ENCODE measurements around the gene RANBP3. TPM values are rescaled to one million over a fixed set of nuclear protein-coding genes. Genes with fewer than 3 reads are reported as not detected.
A peak's percentile ranks its signal among the peaks of the same experiment; 100 is the strongest.

RANBP3 gene
- polyA plus RNA-seq, 1 of the 3 experiments (the other 2 are of a cell fraction): 84.0 TPM

- 91% methylated on average over 13 of the region's 13 CpGs for WGBS (ENCODE audit: low lambda C conversion rate)
- Histone ChIP-seq H3K9ac (no peak overlapping the region), H2AFZ (ENCODE audit: low read depth) (no peak overlapping the region), H3K4me1 (ENCODE audit: control insufficient read depth in 1 of 2, insufficient read depth in 2 of 2, low read depth in 1 of 2, low read length in 1 of 2) (peaks cover 1 to 66% of the 10 kb centered on the region in 2 experiments; a peak in 2 of 4 replicates), H3K9me3 (no peaks in the 10 kb centered on the region), H4K20me1 (ENCODE audit: insufficient read depth) (no peaks in the 10 kb centered on the region; the same call in 1 of the 2 replicates), H3K36me3 (replicated peaks in 1 of 2; ENCODE audit: control insufficient read depth in 1 of 2, insufficient read depth in 2 of 2, low read length in 1 of 2) (peaks cover 23 to 77% of the 10 kb centered on the region in 2 experiments), H3K27ac (ENCODE audit: low read depth in 2 of 2, low read length in 1 of 2) (peak overlapping the region in 1 of 2 experiments; percentile 96; a peak in 2 of 4 replicates), H3K4me2 (no peak overlapping the region), H3K79me2 (ENCODE audit: insufficient read depth) (no peaks in the 10 kb centered on the region), H3K9me2 (no peaks in the 10 kb centered on the region), H3K27me3 (ENCODE audit: insufficient read depth) (no peaks in the 10 kb centered on the region), H3K4me3 (ENCODE audit: low read depth in 2 of 2, low read length in 1 of 2) (no peak overlapping the region), H3F3A (replicated peaks; ENCODE audit: insufficient read depth) (no peaks in the 10 kb centered on the region)
- ChIA-PET CTCF (interaction anchor here (1.2 to 2.3 kb wide), 3 partner anchors 25 to 125 kb away, joined by 4 to 9 read pairs (median 6); partner anchors contain the start of gene NDUFA11), POLR2A (interaction anchor here (1.2 kb wide), 1 partner anchor 8 kb away, joined by 4 read pairs; no protein-coding TSS in a partner anchor)
- no peak for DNase-seq
- TF ChIP-seq CTCF (IDR thresholded peaks at IDR 0.05): no peak
- no peak for TF ChIP-seq FOSL2 (IDR thresholded peaks at IDR 0.05; ENCODE audit: borderline replicate concordance, low read depth)
- no peak for TF ChIP-seq GATA2 (CRISPR knock-in tag; IDR thresholded peaks at IDR 0.05)
- TF ChIP-seq FOXJ3 (CRISPR knock-in tag; IDR thresholded peaks at IDR 0.05): no peak
- TF ChIP-seq POLR2AphosphoS5 (IDR thresholded peaks at IDR 0.05; ENCODE audit: low read depth, low read length): no peak
- no peak for TF ChIP-seq RAD21 (IDR thresholded peaks at IDR 0.05; ENCODE audit: low read length)
- no peak for TF ChIP-seq CHD2 (IDR thresholded peaks at IDR 0.05; ENCODE audit: low read length, partially characterized antibody)
- no peak for TF ChIP-seq SIN3A (IDR thresholded peaks at IDR 0.05; ENCODE audit: borderline replicate concordance, low read depth, low read length)
- TF ChIP-seq EP300 (IDR thresholded peaks at IDR 0.05; ENCODE audit: borderline replicate concordance in 1 of 2, low read depth in 1 of 2, low read length in 1 of 2): no peak
- TF ChIP-seq GABPA (IDR thresholded peaks at IDR 0.05; ENCODE audit: low read depth): no peak
- TF ChIP-seq ELF1 (IDR thresholded peaks at IDR 0.05): no peak
These were observed 48.8 kb downstream of the RANBP3 start for GRCh38 chr19:5929179-5929578.

- peaks cover 0 to 49% of the 10 kb centered on the region in 2 experiments; a peak in 2 of 4 replicates for H3K4me1 ChIP-seq (ENCODE audit: control insufficient read depth in 1 of 2, insufficient read depth in 2 of 2, low read depth in 1 of 2, low read length in 1 of 2)
- ChIA-PET POLR2A (no interaction called here), CTCF (interaction anchor here (0.9 to 2.1 kb wide), 3 partner anchors 10 to 123 kb away, joined by 3 to 6 read pairs (median 5); no protein-coding TSS in a partner anchor)
- no peaks in the 10 kb centered on the region for H3K27me3 ChIP-seq (ENCODE audit: insufficient read depth)
- no peaks in the 10 kb centered on the region for H3F3A ChIP-seq (replicated peaks; ENCODE audit: insufficient read depth)
- H3K79me2 ChIP-seq (ENCODE audit: insufficient read depth): no peaks in the 10 kb centered on the region
- DNase-seq: no peak
- H4K20me1 ChIP-seq (ENCODE audit: insufficient read depth): no peaks in the 10 kb centered on the region
- no peaks in the 10 kb centered on the region for H3K9me2 ChIP-seq
- H3K9ac ChIP-seq: no peak overlapping the region
- peaks cover 20 to 82% of the 10 kb centered on the region in 2 experiments for H3K36me3 ChIP-seq (replicated peaks in 1 of 2; ENCODE audit: control insufficient read depth in 1 of 2, insufficient read depth in 2 of 2, low read length in 1 of 2)
- H3K27ac ChIP-seq (ENCODE audit: low read depth in 2 of 2, low read length in 1 of 2): peak overlapping the region in 1 of 2 experiments; percentile 96; a peak in 2 of 4 replicates
- no peaks in the 10 kb centered on the region for H3K9me3 ChIP-seq
- no peak for TF ChIP-seq RAD21 (IDR thresholded peaks at IDR 0.05; ENCODE audit: low read length)
- TF ChIP-seq FOXM1 (IDR thresholded peaks at IDR 0.05; ENCODE audit: low read depth): no peak
- no peak for TF ChIP-seq RCOR1 (IDR thresholded peaks at IDR 0.05; ENCODE audit: low read length)
- no peak for TF ChIP-seq EP300 (IDR thresholded peaks at IDR 0.05; ENCODE audit: borderline replicate concordance in 1 of 2, low read depth in 1 of 2, low read length in 1 of 2)
- no peak for TF ChIP-seq CTCF (IDR thresholded peaks at IDR 0.05)
- no peak for TF ChIP-seq MEF2A (IDR thresholded peaks at IDR 0.05; ENCODE audit: borderline replicate concordance, low read depth)
- no peak for TF ChIP-seq TCF12 (IDR thresholded peaks at IDR 0.05)
- no peak for TF ChIP-seq POLR2AphosphoS5 (IDR thresholded peaks at IDR 0.05; ENCODE audit: low read depth, low read length)
- no peak for TF ChIP-seq SIN3A (IDR thresholded peaks at IDR 0.05; ENCODE audit: borderline replicate concordance, low read depth, low read length)
- no peak for TF ChIP-seq EZH2phosphoT487 (IDR thresholded peaks at IDR 0.05; ENCODE audit: borderline replicate concordance, low read depth)
- TF ChIP-seq CHD2 (IDR thresholded peaks at IDR 0.05; ENCODE audit: low read length, partially characterized antibody): no peak
- no peak for TF ChIP-seq MAX (IDR thresholded peaks at IDR 0.05; ENCODE audit: low read depth)
- TF ChIP-seq YY1 (IDR thresholded peaks at IDR 0.05; ENCODE audit: low read depth): no peak
- no peak for TF ChIP-seq GATA2 (CRISPR knock-in tag; IDR thresholded peaks at IDR 0.05)
- TF ChIP-seq ELF1 (IDR thresholded peaks at IDR 0.05): no peak
- no peak for TF ChIP-seq NFIC (IDR thresholded peaks at IDR 0.05; ENCODE audit: borderline replicate concordance)
- no peak for TF ChIP-seq ZBTB33 (IDR thresholded peaks at IDR 0.05; ENCODE audit: borderline replicate concordance, low read depth)
- TF ChIP-seq FOSL2 (IDR thresholded peaks at IDR 0.05; ENCODE audit: borderline replicate concordance, low read depth): no peak
- H3K4me3 ChIP-seq (ENCODE audit: low read depth in 2 of 2, low read length in 1 of 2): no peak overlapping the region
- 81% methylated on average over 8 of the region's 8 CpGs for WGBS (ENCODE audit: low lambda C conversion rate)
- H3K4me2 ChIP-seq: no peak overlapping the region
- H2AFZ ChIP-seq (ENCODE audit: low read depth): no peak overlapping the region
These were observed 50.5 kb downstream of the RANBP3 start for GRCh38 chr19:5927441-5927821.
